CD4-positive, alpha-beta T cell treated with Interleukin-1 beta for 1 hour (primary cell): ENCODE data around the gene KCNA1.

ENCODE experiments used
- DNase-seq, 2 donors: peaks; one replicate each; pipeline ENCODE4 v3.0.0-alpha.2; 2020 to 2022

The KCNA1 gene

DNA sequence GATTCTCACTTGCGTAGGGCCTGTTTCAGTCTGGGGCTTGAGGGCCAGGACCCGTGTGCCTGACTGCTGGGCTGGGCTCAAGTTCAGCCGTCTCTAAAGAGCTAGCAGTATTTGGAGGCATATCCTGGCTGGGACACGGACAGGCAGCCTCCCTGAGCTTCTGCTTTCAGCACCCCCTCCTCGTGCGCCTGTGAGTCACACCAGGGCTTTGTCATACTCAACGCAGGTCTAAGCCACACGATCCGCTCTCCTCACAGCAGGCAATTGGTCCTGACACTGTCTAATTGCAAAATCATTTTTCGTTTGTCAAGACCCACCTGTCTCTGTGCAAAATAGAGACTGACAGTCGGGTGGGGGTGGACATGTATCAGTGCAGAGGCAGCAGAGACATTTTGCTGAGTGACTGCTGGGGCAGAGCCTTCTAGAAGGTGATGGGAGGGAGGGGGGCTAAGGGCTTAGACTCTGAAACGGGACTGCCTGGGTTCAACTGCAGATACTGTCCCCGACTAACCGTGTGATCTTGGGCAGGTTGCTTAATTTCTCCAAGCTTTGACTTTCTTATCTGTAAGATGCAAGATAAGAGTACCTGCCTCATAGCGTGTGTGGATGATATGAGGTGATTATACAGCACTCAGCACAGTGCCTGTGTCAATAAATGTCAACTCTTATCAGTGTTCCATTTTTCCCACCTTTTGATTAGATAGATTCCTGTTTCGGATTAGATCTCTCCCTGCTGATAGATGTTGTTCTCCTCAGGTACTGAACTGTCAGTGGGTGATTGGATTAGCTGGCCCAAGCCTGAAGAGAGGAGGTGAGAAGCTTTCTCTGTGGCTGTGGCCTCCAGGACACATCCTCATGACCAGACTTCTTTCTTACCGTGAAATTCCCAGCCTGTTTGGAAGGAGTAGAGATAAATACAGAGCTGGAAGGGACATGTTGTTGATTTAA, 53.1 kb downstream of the KCNA1 start:
- DNase-seq = no peak
